ENCODE results near the gene MED9.

DNA sequence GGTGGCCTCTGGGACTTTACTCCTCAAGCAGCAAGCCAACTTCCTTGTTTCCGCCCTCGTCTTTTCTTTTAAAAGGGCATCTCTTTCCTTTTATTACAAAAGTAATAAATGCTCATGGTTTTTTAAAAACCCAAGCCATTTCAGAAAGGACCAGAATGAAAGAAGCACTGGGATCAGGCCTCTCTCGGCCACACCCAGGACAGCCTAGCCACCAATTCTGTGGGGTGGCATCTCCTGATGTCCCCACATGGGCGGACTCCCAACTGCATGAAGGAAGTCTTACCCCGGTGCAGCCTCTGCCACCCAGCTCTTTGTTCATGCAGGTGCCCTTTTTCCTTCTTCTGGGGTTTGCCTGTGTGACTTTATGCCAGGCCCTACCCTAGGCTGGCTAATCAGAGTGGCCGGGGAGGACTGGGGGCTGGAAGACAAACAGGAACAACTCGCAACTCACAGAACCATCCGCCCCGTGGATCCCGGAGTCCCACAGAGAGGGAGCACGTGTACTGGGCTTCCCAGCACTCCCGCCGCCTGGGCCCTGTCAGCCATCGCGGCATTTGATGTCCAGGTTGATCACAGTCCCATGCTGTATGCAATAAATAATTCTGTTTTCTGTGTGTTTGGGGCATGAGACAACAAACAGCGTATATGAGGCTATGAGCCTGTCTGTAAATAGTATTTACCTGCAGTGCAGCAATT is 22.0 kb downstream of the MED9 start:
- no peak for TF ChIP-seq POLR2A (IDR thresholded peaks at IDR 0.05; ENCODE audit: control extremely low read depth in 1 of 2, low read depth in 2 of 2, low read length in 2 of 2)
- TF ChIP-seq, protein P1, sequence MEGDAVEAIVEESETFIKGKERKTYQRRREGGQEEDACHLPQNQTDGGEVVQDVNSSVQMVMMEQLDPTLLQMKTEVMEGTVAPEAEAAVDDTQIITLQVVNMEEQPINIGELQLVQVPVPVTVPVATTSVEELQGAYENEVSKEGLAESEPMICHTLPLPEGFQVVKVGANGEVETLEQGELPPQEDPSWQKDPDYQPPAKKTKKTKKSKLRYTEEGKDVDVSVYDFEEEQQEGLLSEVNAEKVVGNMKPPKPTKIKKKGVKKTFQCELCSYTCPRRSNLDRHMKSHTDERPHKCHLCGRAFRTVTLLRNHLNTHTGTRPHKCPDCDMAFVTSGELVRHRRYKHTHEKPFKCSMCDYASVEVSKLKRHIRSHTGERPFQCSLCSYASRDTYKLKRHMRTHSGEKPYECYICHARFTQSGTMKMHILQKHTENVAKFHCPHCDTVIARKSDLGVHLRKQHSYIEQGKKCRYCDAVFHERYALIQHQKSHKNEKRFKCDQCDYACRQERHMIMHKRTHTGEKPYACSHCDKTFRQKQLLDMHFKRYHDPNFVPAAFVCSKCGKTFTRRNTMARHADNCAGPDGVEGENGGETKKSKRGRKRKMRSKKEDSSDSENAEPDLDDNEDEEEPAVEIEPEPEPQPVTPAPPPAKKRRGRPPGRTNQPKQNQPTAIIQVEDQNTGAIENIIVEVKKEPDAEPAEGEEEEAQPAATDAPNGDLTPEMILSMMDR (IDR thresholded peaks at IDR 0.05; ENCODE audit: control extremely low read depth in 1 of 3, insufficient read depth in 1 of 3, low read depth in 1 of 3, low read length in 3 of 3), result no peak
- TF ChIP-seq YY1 (IDR thresholded peaks at IDR 0.05; ENCODE audit: low read depth, low read length), result no peak
